ELR (cell line): Measurements from ENCODE around the gene SLC9B1.
"Not testable (repeated sequence)": the region's sequence is repeated elsewhere in the genome, so short reads cannot be mapped to it uniquely, and the experiment has no call there.

Experiments used
- DNase-seq: peaks from one replicate; pipeline ENCODE4 v3.0.0-alpha.2; 2015; ENCODE audit warnings: low read depth

SLC9B1 gene

DNA sequence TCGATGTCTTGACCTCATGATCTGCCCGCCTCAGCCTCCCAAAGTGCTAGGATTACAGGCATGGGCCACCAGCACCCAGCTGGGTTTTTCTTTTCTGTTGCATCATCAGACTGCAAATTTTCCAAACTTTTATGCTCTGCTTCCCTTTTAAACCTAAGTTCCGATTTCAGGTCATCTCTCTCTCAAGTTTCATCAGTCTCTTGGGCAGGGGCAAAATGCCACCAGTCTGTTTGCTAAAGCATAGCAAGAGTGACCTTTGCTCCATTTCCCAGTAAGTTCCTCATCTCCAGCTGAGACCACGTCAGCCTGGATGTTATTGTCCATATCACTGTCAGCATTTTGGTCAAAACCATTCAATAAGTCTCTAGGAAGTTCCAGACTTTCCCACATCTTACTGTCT is 141.2 kb downstream of the SLC9B1 start:
- DNase-seq, result not testable (repeated sequence)

GRCh38 chr4:102877477-102878106 is 141.9 kb downstream of the SLC9B1 start:
- not testable (repeated sequence) for DNase-seq

DNA sequence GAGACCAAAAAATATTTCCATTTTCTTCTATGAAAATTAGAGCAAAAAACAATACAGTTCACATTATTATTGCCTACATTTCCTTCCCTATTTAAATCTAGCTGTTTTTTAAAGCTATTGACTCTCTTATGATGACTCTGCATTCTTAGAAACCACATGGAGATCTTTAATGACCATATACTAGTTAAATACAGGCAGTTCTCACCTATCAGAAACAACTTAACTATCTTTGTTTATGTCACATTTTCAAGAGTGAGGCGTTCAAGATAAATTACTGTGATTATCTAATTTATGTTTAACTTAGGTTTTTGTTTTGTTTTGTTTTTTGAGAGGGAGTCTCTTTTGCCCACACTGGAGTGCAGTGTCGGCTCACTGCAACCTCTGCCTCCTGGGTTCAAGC is 147.7 kb downstream of the SLC9B1 start:
- DNase-seq, result no peak

DNA sequence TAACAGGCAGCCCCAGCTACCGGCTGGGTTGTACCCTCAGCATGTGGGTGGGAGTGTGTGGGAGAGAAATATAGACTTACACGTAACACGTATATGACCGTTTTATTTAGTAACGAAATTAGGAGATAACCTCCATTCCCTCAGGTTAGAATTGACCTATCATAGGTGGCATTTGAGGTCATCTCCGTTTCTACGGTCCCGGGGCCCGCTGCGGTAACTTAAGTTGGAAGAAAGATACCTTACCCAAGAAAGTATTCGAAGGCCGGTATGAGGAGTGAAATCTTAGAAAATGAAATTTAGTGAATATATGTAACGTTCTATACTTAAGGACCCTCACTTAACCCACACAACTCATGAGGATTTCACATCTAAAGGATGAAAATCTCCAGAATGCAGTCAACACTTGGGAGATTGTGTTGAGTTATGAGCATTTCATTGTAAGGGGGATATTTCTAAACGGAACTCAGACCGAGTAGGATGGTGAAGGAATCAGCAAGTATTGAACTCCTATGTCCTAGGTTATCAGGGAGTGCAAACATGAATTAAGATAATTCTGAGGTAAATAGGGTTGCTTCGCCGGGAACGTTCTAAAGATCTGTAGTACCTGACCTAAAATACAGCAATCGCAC is 149.8 kb downstream of the SLC9B1 start:
- peak; percentile 6 for DNase-seq

GRCh38 chr4:102868781-102869568 is 150.5 kb downstream of the SLC9B1 start, which contains the start of gene CISD2:
Gene CISD2 (plus strand): TSS chr4:102868992. CDS start chr4:102869085, 93 bp downstream.
- DNase-seq, result peak; percentile 91

- DNase-seq, result no peak
Measured at GRCh38 chr4:102868153-102868780, 151.2 kb downstream of the SLC9B1 start.

- DNase-seq, result no peak
Measured at GRCh38 chr4:102867278-102868152, 152.0 kb downstream of the SLC9B1 start.

DNA sequence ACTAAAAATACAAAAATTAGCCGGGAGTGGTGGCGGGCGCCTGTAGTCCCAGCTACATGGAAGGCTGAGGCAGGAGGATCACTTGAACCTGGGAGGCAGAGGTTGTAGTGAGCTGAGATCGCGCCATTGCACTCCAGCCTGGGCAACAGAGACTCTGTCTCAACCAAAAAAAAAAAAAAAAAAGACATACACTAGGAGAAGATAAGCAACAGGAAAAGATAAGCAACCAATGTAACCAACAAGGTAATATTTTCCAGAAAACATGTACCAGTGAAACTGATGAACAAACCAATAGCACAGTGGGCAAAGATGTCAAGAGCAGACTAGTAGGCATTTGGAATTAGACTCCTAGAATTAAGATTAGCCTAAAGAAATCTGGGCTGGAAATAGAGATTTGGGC is 154.2 kb downstream of the SLC9B1 start:
- DNase-seq, result not testable (repeated sequence)

- DNase-seq, result no peak
Measured at GRCh38 chr4:102862747-102863146, 156.8 kb downstream of the SLC9B1 start.

DNA sequence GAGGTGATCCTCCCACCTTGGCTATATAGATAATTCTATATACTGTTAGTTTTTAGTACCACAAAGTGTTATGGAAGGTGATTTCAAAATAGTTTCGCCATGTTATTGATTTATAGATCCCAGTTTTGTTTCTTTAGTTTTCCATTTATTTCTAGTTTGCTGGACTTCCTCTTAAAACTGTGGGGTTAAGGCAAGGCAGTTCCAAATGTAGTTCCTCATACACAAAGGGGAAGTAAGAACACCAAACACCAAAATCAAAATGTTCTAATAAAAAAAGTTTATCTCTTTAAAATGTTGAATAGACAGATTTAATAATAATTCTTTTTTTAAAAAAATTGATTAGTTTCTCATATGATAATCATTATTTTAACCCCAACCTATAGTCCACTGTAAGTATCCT is 157.5 kb downstream of the SLC9B1 start:
- no peak for DNase-seq

- DNase-seq, result no peak
Measured at GRCh38 chr4:102860611-102861324, 158.7 kb downstream of the SLC9B1 start.

DNA sequence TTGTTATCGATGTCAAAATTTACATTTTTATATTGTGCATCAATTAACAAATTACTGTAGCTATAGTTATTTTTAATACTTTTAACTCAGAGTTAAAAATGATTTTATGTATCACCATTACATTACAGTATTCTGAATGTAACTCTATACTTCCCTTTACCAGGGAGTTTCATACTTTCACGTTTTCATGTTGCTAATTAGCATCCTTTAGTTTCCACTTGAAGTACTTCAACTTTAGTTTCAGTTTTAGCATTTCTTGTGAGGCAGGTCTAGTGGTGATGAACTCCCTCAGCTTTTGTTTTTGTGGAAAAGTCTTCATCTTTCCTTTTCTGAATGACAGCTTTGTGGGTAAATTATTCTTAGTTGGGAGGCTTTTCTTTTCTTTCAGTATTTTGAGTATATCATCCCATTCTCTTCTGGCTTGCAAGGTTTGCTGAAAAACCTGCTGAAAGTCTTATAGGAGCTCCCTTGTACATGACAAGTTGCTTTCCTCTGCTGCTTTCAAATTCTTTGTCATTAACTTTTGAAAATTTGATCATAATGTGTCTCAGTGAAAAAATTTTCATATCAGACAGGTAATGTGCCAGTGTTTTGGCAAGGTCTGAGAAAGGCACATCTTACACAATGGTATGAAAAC is 160.6 kb downstream of the SLC9B1 start:
- no peak for DNase-seq
